Fibroblast of skin of scalp (primary cell): ENCODE results near the gene RNF38.
"Not testable (repeated sequence)": the region's sequence is repeated elsewhere in the genome, so short reads cannot be mapped to it uniquely, and the experiment has no call there.

ENCODE experiments used
- DNase-seq: peaks from one replicate; pipeline ENCODE4 v3.0.0-alpha.2; 2013

The RNF38 gene

GRCh38 chr9:36328798-36329411, 71.2 kb downstream of the RNF38 start:
- peak; percentile 73 for DNase-seq

- DNase-seq = no peak
These were observed 74.8 kb downstream of the RNF38 start for GRCh38 chr9:36325081-36325828.

DNA sequence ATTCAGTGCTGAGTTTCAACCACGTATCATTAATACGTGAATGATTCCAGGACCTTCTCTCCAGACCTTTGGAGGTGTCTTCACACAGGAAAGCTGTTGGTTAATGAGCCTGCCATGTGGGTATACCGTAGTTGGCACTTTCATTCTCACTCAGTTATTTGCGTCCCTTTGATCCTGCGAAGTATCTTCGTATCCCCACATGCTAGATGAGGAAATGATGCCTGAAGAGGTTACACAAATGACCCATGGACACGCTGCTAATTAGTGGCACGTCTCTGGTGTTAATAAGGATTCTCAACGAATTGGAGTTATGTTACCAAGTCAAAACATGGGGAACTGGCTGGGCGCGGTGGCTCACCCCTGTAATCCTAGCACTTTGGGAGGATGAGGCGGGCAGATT, 76.1 kb downstream of the RNF38 start:
- no peak for DNase-seq

DNA sequence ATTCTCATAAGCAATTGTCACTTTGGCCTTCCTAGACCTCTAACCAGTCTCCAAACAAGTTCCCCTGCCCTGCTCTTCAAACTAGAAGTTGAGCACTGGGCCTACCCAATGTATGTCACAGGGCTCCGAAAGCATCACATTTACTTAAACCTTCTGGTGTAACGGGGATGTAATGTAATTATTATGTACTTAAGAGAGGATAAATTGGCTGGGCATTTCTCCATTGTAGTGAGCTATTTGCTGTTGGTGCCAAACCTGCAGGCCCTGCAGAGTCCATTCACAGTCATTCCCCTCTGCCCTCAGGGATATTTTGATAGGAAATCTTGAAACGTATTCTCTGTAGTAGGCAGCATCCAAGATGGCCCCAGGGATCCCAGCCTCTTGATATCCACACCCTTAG, 77.6 kb downstream of the RNF38 start:
- no peak for DNase-seq

GRCh38 chr9:36321903-36322302, 78.2 kb downstream of the RNF38 start:
- not testable (repeated sequence) for DNase-seq

DNA sequence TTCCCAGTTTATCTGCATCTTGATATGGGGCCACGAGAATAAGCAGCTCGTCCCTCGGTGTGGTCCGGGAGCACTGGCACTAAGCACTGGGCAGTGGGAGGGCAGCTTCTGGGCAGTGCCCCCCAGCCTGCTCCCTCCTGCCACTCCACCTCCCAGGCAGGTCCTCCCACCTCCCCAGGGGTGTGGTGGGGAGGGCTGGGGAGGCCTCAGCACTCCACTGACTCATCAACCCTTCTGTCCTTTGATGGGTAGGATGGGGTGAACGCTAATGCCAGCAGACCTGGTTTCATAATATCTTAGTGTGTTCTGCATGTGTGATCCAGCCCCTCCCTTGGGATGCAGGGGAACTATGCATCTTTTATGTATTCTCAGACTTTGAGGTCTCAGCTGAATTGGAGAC, 79.6 kb downstream of the RNF38 start:
- DNase-seq = no peak

DNA sequence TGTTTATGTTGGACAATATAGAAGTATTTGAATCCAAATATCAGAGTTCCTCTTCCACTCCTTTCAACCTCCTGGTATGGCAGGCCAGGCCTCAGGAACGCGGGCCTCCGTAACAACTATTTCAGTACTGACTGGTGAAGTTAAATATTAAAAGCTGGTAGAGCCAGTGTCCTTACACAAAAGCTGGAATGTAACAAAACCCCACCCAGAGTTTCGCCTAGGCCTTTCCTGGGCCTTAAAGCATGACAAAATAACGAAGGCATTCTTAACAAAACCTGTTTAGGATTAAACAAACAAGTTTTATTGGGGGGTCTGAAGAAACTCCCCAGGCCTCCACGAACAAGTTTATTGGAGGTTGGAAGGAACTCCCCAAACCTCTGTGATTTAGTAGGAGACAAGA, 80.3 kb downstream of the RNF38 start:
- peak; percentile 44 for DNase-seq

DNA sequence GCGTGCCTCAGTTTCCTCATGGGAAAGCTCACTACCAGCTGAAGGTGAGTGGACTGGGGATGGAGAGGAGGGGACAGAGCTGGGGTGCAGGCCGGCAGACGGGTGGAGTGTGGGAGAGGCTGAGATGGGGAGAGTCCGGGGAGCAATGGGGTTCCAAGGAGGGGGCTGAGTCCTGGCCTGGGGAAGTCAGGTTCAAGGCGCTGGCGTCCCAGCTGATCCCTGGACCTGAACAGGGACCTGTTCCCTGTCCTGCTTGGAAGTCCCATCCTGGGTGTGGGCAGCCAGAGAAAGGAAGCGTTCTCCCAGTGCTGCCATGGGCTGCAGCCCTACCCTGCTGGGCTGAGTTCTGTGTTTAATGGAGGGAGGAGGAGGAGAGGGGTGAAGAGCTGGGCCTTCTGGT, 80.9 kb downstream of the RNF38 start:
- DNase-seq = no peak

DNA sequence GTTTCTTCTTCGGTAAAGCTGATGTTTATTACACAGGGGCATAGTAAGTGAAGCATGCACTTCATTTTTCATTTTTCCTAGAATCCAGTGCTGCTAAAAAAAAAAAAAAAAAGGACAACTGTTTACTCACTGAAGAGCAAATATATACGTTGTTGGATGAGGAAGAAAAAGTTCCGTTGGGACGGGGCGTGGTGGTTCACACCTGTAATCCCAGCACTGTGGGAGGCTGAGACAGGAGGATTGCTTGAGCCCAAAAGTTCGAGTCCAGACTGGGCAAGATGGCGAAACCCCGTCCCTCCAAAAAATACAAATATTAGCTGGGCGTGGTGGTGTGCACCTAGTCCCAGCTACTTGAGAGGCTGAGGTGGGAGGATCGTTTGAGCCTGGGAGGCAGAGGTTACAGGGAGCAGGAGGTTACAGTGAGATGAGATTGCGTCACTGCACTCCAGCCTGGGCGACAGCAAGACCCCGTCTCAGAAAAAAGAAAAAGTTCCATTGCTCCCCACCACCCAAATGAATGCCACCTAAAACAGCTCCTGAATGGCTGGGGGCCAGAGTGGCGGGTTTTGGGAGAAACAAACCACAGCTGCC, 81.8 kb downstream of the RNF38 start:
- no peak for DNase-seq

DNA sequence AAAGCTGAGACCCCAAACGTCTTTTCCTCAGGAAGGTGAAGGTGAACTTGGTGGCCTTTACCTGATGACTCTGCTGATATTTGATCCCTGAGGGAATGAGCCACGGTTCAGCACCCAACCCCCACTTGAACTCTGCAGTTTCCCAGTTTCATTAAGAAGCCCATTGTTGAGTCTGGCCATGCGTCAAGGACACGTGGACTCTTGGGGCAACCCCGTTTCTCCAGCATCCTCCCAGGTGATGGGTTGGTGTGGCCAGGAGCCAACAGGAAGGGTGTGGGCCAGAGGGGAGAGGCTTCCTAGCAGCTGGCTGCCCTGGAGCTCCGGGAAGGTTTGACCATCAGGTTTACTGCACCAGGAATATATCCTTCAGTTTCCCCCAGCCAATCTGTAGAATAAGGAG, 82.3 kb downstream of the RNF38 start:
- no peak for DNase-seq

GRCh38 chr9:36316611-36317317, 83.3 kb downstream of the RNF38 start:
- no peak for DNase-seq

GRCh38 chr9:36316049-36316448, 84.0 kb downstream of the RNF38 start:
- no peak for DNase-seq

GRCh38 chr9:36315283-36315682, 84.8 kb downstream of the RNF38 start:
- DNase-seq = no peak

DNA sequence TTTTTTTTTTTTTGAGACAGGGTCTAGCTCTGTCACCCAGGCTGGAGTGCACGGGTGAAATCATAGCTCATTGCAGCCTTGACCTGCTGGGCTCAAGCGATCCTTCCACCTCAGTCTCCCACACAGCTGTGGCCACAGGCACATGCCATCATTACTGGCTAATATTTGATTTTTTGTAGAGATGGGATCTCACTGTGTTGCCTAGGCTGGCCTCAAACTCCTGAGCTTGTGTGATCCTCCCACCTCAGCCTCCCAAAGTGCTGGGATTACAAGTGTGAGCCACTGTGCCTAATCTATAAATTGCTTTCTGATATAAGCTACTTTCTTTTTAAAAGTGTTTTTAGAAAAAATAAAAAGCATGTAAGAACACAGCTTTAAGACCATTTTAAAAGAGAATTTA, 85.3 kb downstream of the RNF38 start:
- DNase-seq = no peak

DNA sequence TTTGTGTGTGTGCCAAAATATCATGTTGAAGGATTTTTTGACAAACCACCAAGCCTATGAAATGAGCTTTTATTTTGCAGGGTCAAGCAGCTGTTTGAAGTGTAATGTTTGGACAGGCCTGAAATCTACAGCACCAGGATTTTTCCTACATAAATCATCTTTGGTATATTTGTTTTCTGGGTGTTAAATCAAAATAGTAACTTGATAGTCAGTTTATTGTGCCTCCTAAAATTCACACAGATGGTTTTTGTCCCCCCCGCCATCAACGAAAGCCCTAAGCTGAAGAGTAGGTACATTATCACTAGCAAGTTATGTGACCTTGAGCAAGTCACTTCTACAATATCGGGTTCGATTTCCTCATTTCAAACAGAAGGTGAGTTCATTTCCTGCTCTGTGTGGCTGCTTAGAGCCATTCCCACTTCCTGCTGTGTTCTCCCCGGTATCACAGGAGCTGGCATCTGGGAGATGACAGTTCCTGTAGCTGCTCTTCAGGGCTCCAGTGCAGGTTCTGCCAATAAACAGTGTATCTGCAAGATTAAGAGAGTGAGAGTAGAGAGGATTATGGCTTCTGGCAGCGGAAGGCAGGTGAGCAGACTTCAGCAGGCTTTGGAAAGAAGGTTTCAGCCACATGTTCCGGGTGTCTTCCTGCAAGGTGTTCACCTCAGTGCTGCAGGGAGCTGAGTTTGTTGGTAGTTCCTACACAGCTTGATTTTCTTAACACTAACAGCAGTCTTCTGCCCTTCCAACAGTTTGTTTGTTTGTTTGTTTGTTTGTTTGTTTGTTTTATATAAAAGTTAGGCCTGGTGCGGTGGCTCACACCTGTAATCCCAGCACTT, 93.4 kb downstream of the RNF38 start:
- DNase-seq = peak; percentile 47

- not testable (repeated sequence) for DNase-seq
These were observed 95.7 kb downstream of the RNF38 start for GRCh38 chr9:36304366-36304765.

DNA sequence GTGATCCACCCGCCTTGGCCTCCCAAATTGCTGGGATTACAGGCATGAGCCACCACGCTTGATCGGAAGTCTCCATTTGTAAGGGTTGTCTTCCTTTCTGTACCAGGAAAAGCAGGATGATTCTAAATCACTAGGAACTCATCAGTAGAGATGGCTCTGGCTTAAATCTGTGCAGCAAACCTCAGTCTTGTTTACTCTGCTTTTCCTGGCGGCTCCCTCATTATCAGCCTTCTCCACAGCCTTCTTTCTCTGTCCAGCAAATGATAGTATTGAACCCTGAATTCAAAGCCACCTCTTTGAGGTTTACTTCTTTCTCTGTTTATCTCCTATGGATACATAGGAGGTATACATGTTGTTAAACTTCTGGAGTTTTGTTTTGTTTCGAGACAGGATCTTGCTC, 98.8 kb downstream of the RNF38 start:
- no peak for DNase-seq

DNA sequence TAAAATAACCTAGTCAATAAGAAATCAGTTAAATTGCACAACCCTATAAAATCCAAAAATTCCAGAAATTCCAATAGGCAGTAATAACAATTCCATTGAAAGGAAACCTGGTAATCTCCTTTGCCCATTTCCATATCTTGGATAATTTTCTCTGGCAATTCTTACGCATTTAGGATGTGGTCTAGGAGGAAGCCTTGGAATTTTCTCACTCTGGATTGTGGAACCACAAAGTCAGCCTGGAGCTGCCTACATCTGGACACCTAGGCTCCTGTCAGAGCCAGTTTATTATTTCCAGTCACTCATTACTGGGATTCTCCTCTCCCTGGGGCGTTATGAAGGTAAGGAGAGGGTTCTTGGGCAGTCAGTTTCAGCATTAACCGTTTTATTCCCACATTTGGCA, 101.5 kb downstream of the RNF38 start:
- DNase-seq = peak; percentile 63

DNA sequence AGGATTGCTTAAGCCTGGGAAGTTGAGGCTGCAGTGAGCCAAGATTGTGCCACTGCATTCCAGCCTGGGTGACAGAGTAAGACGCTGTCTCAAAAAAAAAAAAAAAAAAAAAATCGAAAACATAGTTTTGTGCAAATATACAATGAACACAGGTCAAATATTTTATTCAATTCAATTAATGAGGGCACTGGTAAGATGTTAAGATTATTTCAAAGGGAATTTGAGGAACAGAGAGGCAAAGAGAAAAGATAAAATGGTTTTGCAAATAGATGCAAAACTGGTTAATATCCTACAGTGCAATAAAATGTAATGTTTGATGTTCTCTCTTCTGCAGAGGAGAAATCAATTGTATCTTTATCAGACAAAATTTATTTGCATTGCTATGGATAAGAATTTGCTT, 102.3 kb downstream of the RNF38 start:
- no peak for DNase-seq

- not testable (repeated sequence) for DNase-seq
These were observed 105.1 kb downstream of the RNF38 start for GRCh38 chr9:36294996-36295395.

- no peak for DNase-seq
These were observed 106.2 kb downstream of the RNF38 start for GRCh38 chr9:36293918-36294317.

DNA sequence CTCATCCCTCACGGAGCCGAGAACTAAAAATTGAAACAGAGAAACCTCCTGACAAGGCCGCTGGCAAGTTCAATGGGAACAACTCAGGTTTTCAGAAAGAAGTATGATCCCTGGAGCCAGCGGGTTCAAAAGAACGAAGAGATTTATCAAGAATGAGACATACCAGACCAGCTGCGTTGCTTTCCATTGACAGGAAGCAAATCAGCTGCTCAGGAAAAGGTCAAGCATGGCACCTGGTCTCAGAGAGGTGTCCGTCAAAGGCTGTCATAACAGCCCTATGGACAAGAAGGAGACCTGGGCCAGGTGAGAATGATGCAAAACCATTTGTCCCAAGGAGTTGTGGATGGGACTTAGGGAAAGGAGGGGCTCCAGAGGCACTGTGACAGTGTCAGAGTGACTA, 106.9 kb downstream of the RNF38 start:
- DNase-seq = no peak

DNA sequence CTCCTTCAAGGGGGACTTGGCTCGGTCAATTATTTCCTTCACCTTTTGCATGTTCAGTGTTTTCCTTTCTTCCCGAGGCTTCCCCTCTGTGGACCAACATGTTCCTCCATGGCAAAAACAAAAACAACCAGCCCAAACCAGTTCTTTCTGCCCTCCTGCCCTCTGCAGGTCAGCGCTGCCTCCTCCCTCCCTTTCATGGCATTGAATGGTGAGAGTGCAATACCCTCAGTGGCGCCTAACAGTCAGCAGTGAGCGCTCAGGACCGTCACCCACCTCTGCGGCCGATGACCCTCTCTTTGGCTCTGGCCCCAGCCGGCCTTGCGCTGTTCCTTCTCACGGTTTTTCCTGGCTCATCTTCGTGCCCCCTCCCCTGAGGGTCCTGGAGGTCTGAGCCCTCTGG, 107.4 kb downstream of the RNF38 start:
- no peak for DNase-seq
